ENCODE measurements around the gene PRKCA.

- no peak for TF ChIP-seq POLR2A (IDR thresholded peaks at IDR 0.05)
- TF ChIP-seq CTCF (IDR thresholded peaks at IDR 0.05) = no peak
These were observed 309.0 kb downstream of the PRKCA start for GRCh38 chr17:66611397-66611796.
